Testis (tissue), 3 donors: ENCODE results near the gene PCSK5. TPM values are rescaled to one million over a fixed set of nuclear protein-coding genes. Genes with fewer than 3 reads are reported as not detected.
"Not testable (repeated sequence)": the region's sequence is repeated elsewhere in the genome, so short reads cannot be mapped to it uniquely, and the experiment has no call there.

ENCODE experiments used
- DNase-seq: peaks from one replicate; pipeline ENCODE4 v3.0.0-alpha.2; 2019
- H3K27ac ChIP-seq, 2 donors: fragments of 200-600 bp; sonication (generic); one replicate each; pipeline ENCODE4 v1.5.1; 2019
- H3K27me3 ChIP-seq: fragments of 200-600 bp; sonication (generic); one replicate; pipeline ENCODE4 v1.5.1; 2019
- H3K36me3 ChIP-seq: fragments of 200-600 bp; sonication (generic); one replicate; pipeline ENCODE4 v1.5.1; 2017; ENCODE audit warnings: low read depth; ENCODE audit errors: missing control alignments
- H3K4me1 ChIP-seq: fragments of 200-600 bp; sonication (generic); one replicate; pipeline ENCODE4 v1.5.1; 2019
- H3K4me3 ChIP-seq, 2 donors: fragments of 200-600 bp; sonication (generic); one replicate each; pipeline ENCODE4 v1.5.1; 2017 to 2019
- H3K9me3 ChIP-seq: fragments of 200-600 bp; sonication (generic); one replicate; pipeline ENCODE4 v1.5.1; 2017
- CTCF ChIP-seq, 3 experiments: fragments of 450-650 bp in 2 of 3; fragments of 200-600 bp in 1 of 3; sonication (generic) in 1 of 3; IDR thresholded peaks; one replicate each; pipeline ENCODE4 v1.5.1; 2016 to 2019; ENCODE audit warnings: antibody characterized with exemption in 3 of 3, mild to moderate bottlenecking in 2 of 3, moderate library complexity in 1 of 3
- POLR2A ChIP-seq: fragments of 450-650 bp; IDR thresholded peaks from one replicate; pipeline ENCODE4 v1.6.1; 2017; ENCODE audit warnings: antibody characterized with exemption, mild to moderate bottlenecking, moderate library complexity
- WGBS, 2 donors: methylation state at CpG; one replicate each; pipeline ENCODE4 v1.1.5; 2018; 5-methylcytosine and 5-hydroxymethylcytosine counted together
- intact Hi-C: fragments of 100-400 bp; cut with DNase I; formaldehyde crosslinking; loops from one replicate; pipeline ENCODE4 v1.15.1; 2023; ENCODE audit warnings: low total_unique reads
- polyA plus RNA-seq: library from polyadenylated mRNA; stranded (reverse); fragments of 350-450 nt; fragmentation: Illumina TruSeq; extraction: RNeasy Lipid Tissue Mini Kit (QIAGEN cat#74804); gene quantifications from one replicate; pipeline ENCODE4 v1.2.3, GENCODE V29; 2014; ENCODE audit warnings: low read depth, low replicate concordance; ENCODE audit not compliant: insufficient read depth
- total RNA-seq, 2 donors: library from RNA; depleted of rRNA; stranded (reverse); fragments of >200 nt; gene quantifications; one replicate each; pipeline ENCODE4 v1.2.3, GENCODE V29; 2016

PCSK5 gene
- total and polyA plus RNA-seq, 3 donors from 2014 or later = 9.4 to 50.6 (median 27.5) TPM

- Histone ChIP-seq H3K4me3 (no peak overlapping the region), H3K27me3 (no peaks in the 10 kb centered on the region), H3K27ac (no peak overlapping the region), H3K9me3 (no peaks in the 10 kb centered on the region), H3K4me1 (peaks cover 31% of the 10 kb centered on the region), H3K36me3 (no peaks in the 10 kb centered on the region)
- intact Hi-C loops = no loop called here
- TF ChIP-seq CTCF (IDR thresholded peaks at IDR 0.05) = no peak
- TF ChIP-seq POLR2A = no peak
- no peak for DNase-seq
- WGBS, 2 donors = 56 to 67% methylated on average over 3 of the region's 3 CpGs
These were observed 4.1 kb downstream of the PCSK5 start for GRCh38 chr9:75894566-75894965.

- H3K4me1 ChIP-seq = peaks cover 29% of the 10 kb centered on the region
- WGBS, 2 donors = 75 to 81% methylated on average over 3 of the region's 3 CpGs
- TF ChIP-seq POLR2A (no peak), CTCF (IDR thresholded peaks at IDR 0.05) (no peak)
- H3K27ac ChIP-seq = no peak overlapping the region
- no peak for DNase-seq
- H3K9me3 ChIP-seq = no peaks in the 10 kb centered on the region
- H3K4me3 ChIP-seq = no peak overlapping the region
- no peaks in the 10 kb centered on the region for H3K36me3 ChIP-seq
- intact Hi-C loops = no loop called here
- H3K27me3 ChIP-seq = no peaks in the 10 kb centered on the region
These were observed 4.6 kb downstream of the PCSK5 start for GRCh38 chr9:75895112-75895511.

- no peak overlapping the region for H3K27ac ChIP-seq
- no peak for TF ChIP-seq POLR2A
- peak; percentile 24 for DNase-seq
- peaks cover 29% of the 10 kb centered on the region for H3K4me1 ChIP-seq
- no peaks in the 10 kb centered on the region for H3K27me3 ChIP-seq
- WGBS, 2 donors = 36 to 49% methylated on average over 3 of the region's 3 CpGs
- intact Hi-C loops = no loop called here
- no peaks in the 10 kb centered on the region for H3K9me3 ChIP-seq
- H3K36me3 ChIP-seq = no peaks in the 10 kb centered on the region
- no peak overlapping the region for H3K4me3 ChIP-seq
These were observed 5.7 kb downstream of the PCSK5 start for GRCh38 chr9:75896193-75896592.

DNA sequence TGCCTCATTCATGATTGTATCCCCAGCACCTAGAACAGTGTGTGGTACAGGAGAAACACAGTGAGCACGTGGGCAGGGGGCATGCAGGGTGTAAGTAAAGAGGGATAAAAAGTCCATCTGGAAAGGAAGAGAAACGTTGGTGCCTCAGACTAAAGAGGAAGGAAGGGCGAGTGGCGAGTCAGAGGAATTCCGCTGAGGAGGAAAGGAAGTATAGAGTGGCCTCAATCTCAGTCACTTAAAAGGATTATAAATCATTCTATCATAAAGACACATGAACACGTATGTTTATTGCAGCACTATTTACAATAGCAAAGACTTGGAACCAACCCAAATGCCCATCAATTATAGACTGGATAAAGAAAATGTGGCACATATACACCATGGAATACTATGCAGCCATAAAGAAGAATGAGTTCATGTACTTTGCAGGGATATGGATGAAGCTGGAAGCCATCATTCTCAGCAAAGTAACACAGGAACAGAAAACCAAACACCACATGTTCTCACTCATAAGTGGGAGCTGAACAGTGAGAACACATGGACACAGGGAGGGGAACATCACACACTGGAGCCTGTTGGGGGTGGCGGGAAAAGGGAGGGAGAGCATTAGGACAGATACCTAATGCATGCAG is 10.5 kb downstream of the PCSK5 start:
- H3K4me3 ChIP-seq, intact Hi-C loops, H3K36me3 ChIP-seq, H3K27me3 ChIP-seq, H3K9me3 ChIP-seq, H3K27ac ChIP-seq, DNase-seq: not testable (repeated sequence)
- WGBS, 2 donors = 89 to 90% methylated on average over 7 of the region's 7 CpGs
- peaks cover 14% of the 10 kb centered on the region for H3K4me1 ChIP-seq

DNA sequence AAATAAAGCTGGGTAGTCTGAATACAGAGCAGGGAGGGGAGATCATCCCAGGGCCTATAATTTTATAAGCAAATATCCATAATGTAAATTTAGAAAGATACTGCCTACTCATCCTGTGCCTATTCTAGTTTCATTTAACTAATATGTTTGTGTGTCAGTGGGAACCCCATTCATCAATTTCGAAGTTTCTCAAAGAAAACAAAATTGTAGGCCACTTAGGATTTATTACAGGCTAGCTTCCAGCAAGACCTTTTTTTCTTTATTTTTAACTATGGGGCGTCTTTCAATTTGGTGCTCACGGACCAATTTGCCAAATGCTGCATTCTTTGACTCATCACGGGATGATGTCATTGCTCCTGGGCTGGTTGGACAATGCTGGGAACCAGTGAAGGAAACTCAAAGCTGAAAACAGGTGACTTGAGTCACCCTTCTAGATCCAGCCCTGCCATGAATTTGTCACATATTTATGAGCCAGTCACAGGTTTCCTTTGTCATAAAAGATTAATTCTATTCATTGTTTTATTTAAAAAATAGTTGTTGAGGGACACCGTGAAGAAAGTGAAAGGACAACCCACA is 13.4 kb downstream of the PCSK5 start:
- no peaks in the 10 kb centered on the region for H3K27me3 ChIP-seq
- peaks cover 24% of the 10 kb centered on the region for H3K4me1 ChIP-seq
- no peak overlapping the region for H3K4me3 ChIP-seq
- H3K36me3 ChIP-seq = no peaks in the 10 kb centered on the region
- no peak for DNase-seq
- H3K27ac ChIP-seq = no peak overlapping the region
- TF ChIP-seq CTCF (IDR thresholded peaks at IDR 0.05) (no peak), POLR2A (no peak)
- WGBS, 2 donors = 71 to 80% methylated on average over 5 of the region's 5 CpGs
- intact Hi-C loops = no loop called here
- H3K9me3 ChIP-seq = no peaks in the 10 kb centered on the region

- peaks cover 24% of the 10 kb centered on the region for H3K4me1 ChIP-seq
- no peaks in the 10 kb centered on the region for H3K9me3 ChIP-seq
- TF ChIP-seq POLR2A (no peak), CTCF (IDR thresholded peaks at IDR 0.05) (no peak)
- DNase-seq = no peak
- no peaks in the 10 kb centered on the region for H3K36me3 ChIP-seq
- H3K4me3 ChIP-seq = no peak overlapping the region
- no peaks in the 10 kb centered on the region for H3K27me3 ChIP-seq
- no peak overlapping the region for H3K27ac ChIP-seq
- intact Hi-C loops = no loop called here
These were observed 13.9 kb downstream of the PCSK5 start for GRCh38 chr9:75904364-75904763.
